ENCODE results near the gene PAPPA.

- TF ChIP-seq CTCF (conservative IDR thresholded peaks at IDR 0.05; ENCODE audit: low read length) (no peak), EZH2phosphoT487 (IDR thresholded peaks at IDR 0.05; ENCODE audit: borderline replicate concordance) (no peak)
These were observed 227.8 kb downstream of the PAPPA start for GRCh38 chr9:116381350-116381749.
